Fibroblast of the conjunctiva (primary cell): ENCODE measurements around the gene LHFPL4.

Experiments
- DNase-seq: peaks from one replicate; pipeline ENCODE4 v3.0.0-alpha.2; 2010; ENCODE audit warnings: low read depth

The LHFPL4 gene

DNA sequence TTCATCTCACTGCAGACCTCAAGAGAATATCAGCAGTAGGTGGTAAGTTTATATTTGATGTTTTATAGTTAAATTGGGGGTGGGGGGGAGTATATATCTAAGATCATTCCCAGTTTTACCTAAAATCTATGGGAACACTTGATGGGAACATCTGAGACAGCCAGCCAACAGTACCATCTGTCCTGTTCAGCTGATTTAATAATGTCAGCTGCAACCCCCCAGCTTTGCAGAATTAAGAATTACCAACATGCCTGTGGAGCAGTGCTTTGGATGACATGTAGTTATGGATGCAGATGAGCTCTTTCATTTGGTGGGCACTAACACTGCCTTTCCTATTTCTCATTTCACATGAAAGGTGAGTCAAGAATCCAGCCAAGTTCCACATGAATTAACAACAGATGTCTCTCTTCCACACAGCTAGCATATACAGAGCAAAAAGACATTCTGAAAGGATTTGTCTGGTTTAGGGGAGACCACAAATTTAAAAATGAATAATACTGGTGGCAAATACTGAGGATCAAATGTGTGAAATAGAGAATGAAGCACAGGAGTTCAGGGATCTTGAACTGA lies 80.0 kb downstream of the LHFPL4 start:
- no peak for DNase-seq

DNA sequence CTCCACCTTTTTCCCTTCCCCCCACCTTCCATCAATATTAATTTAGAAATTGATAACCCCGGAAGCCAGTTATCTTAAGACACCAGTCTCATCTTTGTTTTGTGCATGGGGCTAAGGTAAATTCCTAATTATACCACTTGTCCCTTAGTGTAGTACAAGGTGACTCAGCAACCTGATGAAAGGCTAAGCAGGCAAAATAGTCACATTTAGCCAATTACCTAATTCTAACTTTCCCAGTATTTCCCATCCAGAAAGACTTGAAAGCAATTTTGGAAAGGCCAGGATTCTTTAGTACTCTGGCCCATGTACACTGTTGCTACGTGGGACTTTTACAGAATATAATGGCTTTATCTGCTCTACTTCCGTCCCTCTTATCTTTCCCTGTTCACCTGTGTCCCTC lies 83.6 kb downstream of the LHFPL4 start:
- DNase-seq = no peak

DNA sequence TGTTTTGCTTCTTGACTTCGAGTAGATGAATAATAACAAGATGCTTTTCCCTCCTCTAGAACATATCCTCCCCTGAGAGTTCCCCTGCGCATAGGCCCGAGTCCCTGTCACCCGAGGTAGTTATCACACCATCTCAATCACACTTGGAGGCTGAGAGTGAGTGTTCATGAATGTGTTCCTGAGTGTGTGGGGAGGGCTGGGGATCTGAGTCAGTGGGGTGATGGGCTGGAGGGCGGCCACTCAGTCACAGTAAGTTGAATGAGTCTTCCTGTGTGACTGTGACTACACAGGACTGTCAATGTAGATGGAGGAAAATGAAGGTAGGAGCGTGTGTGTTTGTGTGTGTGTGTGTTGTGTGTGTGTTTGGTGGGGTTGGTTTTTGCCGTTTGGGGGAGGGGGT lies 85.2 kb downstream of the LHFPL4 start:
- DNase-seq = no peak

DNA sequence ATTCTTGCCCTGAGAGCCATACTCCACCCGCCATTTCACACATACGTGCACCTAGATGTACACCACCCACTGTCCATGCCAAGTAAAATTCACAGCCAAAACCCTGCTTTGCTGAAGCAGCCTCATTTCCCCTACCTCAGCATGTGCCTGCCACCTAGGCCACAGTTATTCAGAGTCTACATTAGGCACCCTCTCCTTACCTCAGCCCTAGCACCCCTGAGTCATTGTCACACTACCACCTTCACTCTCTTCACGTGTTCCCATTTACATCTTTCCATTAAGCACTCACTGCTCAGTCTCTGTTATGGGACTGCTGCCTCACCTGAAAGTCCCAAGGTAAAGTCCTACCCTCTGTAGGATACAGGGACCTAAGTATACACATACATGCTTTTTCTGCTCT lies 86.2 kb downstream of the LHFPL4 start:
- no peak for DNase-seq

DNA sequence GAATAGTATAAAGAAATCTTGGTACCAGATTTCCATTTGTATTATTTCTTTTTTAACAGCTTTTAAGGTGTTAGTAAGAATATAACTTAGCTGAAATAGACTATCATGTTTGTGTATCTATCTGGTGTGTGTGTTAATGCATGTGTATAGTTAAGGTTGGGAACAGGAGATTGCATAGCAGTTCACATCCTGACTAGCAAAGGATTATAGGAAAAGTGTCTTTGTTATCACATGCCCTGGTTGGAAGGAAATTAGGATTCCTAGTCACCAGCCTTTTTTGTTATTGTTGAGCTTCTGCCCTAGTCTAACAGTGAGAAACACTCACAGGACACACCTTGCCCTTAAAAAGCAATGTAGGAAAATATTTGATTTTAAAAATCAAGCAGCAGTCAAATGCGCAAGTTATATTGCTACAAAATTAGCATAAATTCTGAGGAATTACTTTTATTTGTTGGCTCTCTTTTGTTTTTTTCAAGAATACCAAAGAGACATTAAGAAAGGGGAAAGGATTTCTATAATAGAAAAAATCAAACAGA lies 98.0 kb downstream of the LHFPL4 start:
- DNase-seq = no peak

DNA sequence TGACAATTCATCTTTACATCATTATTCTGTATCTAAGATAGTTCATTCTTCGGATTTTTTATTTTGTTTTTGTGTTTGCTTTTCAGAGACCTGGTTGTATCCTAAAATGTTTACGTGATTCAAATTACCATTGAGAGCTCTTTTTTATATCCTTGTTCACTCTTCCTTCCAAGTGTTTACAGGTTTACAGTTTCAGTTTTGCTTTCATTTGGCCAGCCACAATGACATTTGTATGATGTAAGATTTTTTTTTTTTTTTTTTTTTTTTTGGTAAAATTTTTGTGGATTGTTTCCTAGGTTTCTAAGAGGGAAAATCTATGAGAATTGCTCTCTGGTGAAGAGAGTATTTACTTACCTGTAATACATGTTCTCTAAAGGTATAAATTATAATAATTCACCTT lies 101.2 kb downstream of the LHFPL4 start:
- no peak for DNase-seq

DNA sequence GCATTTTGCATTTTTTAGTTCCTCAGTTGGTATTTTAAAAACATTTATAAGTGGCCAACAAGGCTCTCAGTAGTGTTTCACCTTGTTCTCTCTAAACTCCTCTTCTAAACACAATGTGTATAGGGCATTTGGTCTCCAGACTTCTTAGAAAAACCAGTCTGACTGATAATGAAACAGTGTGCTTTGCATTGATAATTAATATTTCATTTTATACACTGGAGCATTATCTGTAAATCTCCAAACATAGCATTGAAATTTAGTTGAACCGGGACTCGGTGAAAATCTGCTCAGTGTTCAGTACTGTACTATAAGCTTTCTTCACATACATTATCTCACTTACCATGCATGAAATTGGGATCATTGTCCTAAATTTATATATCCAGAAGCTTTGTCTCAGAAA lies 102.6 kb downstream of the LHFPL4 start:
- no peak for DNase-seq

DNA sequence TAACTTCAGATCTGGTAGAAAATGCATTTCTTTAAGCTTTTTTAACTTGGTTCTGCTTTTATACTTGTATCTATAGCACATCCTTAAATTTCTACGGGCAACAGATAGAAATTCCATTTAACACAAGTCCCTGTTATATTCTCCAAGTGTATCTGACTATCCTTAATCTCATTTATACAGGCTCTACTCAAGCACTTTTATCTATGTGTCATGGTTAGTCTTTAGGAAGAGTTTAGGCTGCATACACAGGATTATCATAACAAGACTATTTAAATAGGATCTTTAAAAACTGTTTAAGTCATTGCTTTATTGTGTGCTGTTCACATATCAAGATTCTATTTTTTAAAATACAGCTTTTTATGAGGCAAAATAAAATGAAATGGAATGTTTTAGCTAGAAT lies 103.5 kb downstream of the LHFPL4 start:
- DNase-seq = no peak

DNA sequence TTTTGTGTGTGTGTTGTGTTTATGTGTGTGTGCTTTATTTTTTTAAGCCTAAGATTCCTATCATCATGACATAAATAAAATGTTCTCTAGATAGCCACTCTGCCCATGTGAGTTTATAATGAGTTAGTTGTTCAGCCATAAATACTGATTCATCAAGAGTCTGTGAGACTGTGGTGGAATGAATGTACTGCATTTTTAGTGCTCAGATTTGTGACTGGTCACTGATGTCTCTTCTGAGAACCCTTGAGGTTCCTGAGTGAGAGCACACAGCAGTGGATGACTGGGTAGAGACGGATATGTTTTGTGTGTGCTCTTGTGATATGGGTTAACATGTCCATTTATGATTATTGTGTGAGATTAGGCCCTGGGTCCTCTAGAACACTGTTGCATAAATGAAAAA lies 105.0 kb downstream of the LHFPL4 start:
- no peak for DNase-seq
